BLaER1 (cell line): ENCODE data around the gene TREM1.

ENCODE experiments used
- H3K27ac ChIP-seq: shearing (Covaris generic); formaldehyde crosslinking; 2 replicates; pipeline ENCODE4 v1.8.1; 2022
- H3K27me3 ChIP-seq: shearing (Covaris generic); formaldehyde crosslinking; 2 replicates; pipeline ENCODE4 v1.8.1; 2022
- H3K36me3 ChIP-seq: shearing (Covaris generic); formaldehyde crosslinking; 2 replicates; pipeline ENCODE4 v1.8.1; 2022
- H3K4me1 ChIP-seq: shearing (Covaris generic); formaldehyde crosslinking; 2 replicates; pipeline ENCODE4 v1.8.1; 2022
- H3K4me2 ChIP-seq: shearing (Covaris generic); formaldehyde crosslinking; 2 replicates; pipeline ENCODE4 v1.8.1; 2022
- H3K4me3 ChIP-seq: shearing (Covaris generic); formaldehyde crosslinking; 2 replicates; pipeline ENCODE4 v1.8.1; 2022
- H3K9ac ChIP-seq: shearing (Covaris generic); formaldehyde crosslinking; 2 replicates; pipeline ENCODE4 v1.8.1; 2022
- H3K9me3 ChIP-seq: shearing (Covaris generic); formaldehyde crosslinking; 2 replicates; pipeline ENCODE4 v1.8.1; 2022
- H4K20me1 ChIP-seq: shearing (Covaris generic); formaldehyde crosslinking; 2 replicates; pipeline ENCODE4 v1.8.1; 2022
- Cebpa-rat ChIP-seq: shearing (Covaris generic); IDR thresholded peaks from 2 replicates; pipeline ENCODE4 v1.8.1; 2022

TREM1 gene

DNA sequence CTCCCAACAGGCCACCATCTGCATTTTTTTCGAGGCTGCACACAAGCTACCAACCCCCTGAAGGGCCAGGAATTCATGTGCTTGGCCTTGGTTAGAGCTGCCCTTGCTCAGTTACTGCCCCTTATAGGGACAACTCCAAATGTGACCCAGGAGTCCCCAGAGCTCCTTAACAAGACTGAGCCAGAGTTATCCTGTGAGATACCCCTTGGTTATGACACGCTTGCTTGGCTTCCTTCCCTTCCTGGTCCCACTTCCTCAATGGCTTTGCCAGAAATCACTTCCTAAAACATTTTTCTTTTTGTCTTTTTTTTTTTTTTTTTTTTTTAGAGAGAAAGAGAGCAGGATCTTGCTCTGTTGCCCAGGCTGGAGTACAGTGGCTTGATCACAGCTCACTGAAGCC lies 8.9 kb downstream of the TREM1 start:
- TF ChIP-seq Cebpa-rat: no peak
- H4K20me1 ChIP-seq: no peaks in the 10 kb centered on the region
- no peaks in the 10 kb centered on the region for H3K9me3 ChIP-seq
- H3K36me3 ChIP-seq: no peaks in the 10 kb centered on the region
- no peak overlapping the region for H3K4me2 ChIP-seq
- H3K4me1 ChIP-seq: peaks cover 10% of the 10 kb centered on the region; the same call in 1 of the 2 replicates
- no peak overlapping the region for H3K4me3 ChIP-seq
- no peak overlapping the region for H3K9ac ChIP-seq
- no peaks in the 10 kb centered on the region for H3K27me3 ChIP-seq
- no peak overlapping the region for H3K27ac ChIP-seq

DNA sequence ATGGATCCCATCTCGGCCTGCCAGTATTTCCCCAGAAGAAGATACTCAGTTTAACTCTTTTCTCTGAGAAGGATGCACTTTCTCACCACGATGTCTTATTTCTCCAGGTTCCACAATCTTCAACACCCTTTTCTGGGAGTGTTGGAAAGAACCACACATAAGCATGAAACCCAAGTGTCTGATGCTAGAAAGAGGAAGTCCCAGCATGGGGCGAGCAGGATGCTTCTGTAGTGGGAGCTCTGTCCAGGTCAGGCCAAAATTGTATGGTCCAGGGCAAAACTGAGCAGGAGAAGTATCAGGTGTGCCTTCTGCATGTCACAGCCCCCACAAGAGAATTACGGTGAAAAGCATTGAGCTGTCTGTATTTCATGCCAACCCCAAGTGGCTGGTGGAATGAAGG lies 11.0 kb downstream of the TREM1 start:
- Histone ChIP-seq H3K27ac (no peak overlapping the region), H4K20me1 (no peaks in the 10 kb centered on the region)

DNA sequence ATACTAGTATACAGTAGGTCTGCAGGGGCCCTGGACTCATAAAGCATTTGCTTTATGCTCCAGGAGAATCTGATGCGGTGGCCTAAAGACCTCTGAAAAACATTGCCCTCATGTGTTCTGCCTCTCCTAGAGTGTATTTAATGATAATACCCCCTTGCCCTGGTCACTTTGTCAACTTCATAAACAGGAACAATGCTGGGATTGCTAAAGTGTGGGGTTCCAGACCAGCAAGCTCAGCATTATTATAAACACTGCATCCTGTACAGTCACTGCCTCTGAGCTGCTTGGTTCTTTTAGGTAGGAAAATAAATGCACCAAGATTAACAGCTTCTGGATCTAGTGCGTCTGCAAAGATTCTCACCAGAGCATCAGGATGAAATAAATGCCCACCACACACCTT lies 12.2 kb downstream of the TREM1 start:
- Histone ChIP-seq H3K27me3 (no peaks in the 10 kb centered on the region), H3K36me3 (no peaks in the 10 kb centered on the region), H3K27ac (no peak overlapping the region), H3K4me1 (peaks cover 18% of the 10 kb centered on the region), H3K4me2 (no peak overlapping the region), H3K9me3 (no peaks in the 10 kb centered on the region), H3K4me3 (no peak overlapping the region), H4K20me1 (no peaks in the 10 kb centered on the region), H3K9ac (no peak overlapping the region)
- no peak for TF ChIP-seq Cebpa-rat

More for the DNA sequence above, 11.0 kb downstream of the TREM1 start:
- no peak for TF ChIP-seq Cebpa-rat
- H3K9ac ChIP-seq: no peak overlapping the region
- H3K9me3 ChIP-seq: no peaks in the 10 kb centered on the region
- H3K4me3 ChIP-seq: no peak overlapping the region
- no peaks in the 10 kb centered on the region for H3K36me3 ChIP-seq
- no peaks in the 10 kb centered on the region for H3K27me3 ChIP-seq
- no peak overlapping the region for H3K4me2 ChIP-seq
- peaks cover 18% of the 10 kb centered on the region for H3K4me1 ChIP-seq

DNA sequence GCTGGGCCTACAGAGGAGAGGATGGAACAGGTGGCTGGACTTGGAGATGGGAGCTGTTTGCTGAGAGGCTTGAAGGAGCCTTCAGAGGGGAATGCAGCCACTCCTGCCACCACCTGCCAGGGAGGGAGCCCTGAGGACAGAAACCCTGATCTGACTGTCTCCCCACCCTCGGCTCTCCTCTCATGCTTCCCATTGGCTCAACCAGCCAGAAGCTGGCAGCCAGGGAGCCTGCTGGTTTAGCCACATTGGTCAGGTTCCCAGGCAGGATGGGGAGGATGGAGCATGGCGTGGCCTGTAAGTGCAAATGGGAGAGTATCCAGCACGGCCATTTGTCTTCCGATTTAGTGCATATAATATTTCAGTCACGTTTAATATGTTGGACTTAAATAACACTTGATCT lies 12.8 kb downstream of the TREM1 start:
- H3K9ac ChIP-seq: no peak overlapping the region
- H3K36me3 ChIP-seq: no peaks in the 10 kb centered on the region
- no peak overlapping the region for H3K4me3 ChIP-seq
- no peaks in the 10 kb centered on the region for H3K9me3 ChIP-seq
- no peaks in the 10 kb centered on the region for H3K27me3 ChIP-seq
- peaks cover 12% of the 10 kb centered on the region for H3K4me1 ChIP-seq
- H3K4me2 ChIP-seq: no peak overlapping the region
- no peak for TF ChIP-seq Cebpa-rat
- no peak overlapping the region for H3K27ac ChIP-seq
- no peaks in the 10 kb centered on the region for H4K20me1 ChIP-seq

DNA sequence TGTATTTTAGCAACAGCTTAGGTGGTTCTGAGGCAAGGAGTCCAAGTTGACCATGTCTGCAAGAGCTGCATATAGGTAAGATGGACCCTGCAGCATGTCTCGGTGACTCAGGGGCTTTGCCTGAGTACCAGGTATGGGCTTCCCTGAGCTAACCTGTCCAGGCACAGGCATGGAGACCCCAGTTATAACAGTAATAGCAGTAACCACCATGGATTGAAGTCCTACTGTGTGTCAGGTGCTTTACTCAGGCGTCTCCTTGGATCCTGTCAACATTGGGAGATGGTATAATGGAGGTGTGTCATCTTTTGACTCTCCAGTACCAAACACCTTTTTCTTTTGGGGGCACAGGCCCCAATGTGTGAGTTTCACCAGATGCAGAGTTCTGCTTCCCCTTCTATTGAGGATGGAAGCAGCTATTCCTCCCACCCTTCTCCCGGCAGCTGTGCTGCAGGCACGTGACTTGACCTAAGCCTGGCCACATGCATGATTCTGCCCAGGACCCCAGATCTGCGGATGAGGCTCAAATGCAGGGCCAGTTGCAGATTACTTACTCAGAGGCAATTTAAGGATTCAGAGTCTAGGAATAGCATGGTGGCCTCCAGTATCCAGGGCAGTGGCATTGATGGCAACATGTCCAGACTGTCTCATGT lies 13.8 kb downstream of the TREM1 start:
- Histone ChIP-seq H3K9ac (no peak overlapping the region), H3K4me2 (no peak overlapping the region), H4K20me1 (no peaks in the 10 kb centered on the region), H3K36me3 (no peaks in the 10 kb centered on the region), H3K4me3 (no peak overlapping the region), H3K27me3 (no peaks in the 10 kb centered on the region), H3K9me3 (no peaks in the 10 kb centered on the region), H3K4me1 (peaks cover 11% of the 10 kb centered on the region), H3K27ac (no peak overlapping the region)
- no peak for TF ChIP-seq Cebpa-rat

DNA sequence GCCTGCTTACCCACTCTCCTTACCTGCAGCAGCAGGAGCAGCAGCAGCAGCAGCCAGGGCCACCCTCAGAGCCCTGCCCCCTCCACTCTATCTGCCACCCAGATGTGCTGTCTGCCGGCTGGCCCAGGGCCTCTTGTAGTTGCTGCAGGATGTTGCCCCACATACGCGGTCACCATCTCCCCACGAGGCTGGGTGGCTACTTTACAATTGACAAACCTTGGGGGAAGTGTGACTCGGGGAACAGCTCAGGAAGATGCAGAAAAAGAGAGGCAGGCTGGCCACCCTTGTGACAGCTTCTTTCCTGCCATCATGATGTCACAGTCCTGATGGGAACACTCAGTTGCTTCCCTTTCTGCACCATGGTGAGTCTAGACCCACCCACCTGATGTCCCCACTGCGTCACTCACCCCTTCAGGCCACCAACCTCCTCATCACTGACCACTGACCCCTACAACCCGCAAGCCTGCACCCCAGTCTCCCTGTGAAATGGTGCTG lies 14.5 kb downstream of the TREM1 start:
- H3K27ac ChIP-seq: no peak overlapping the region
- H4K20me1 ChIP-seq: no peaks in the 10 kb centered on the region
- no peak for TF ChIP-seq Cebpa-rat
- peak overlapping the region; percentile 37 for H3K4me2 ChIP-seq
- H3K36me3 ChIP-seq: no peaks in the 10 kb centered on the region
- no peaks in the 10 kb centered on the region for H3K27me3 ChIP-seq
- no peak overlapping the region for H3K9ac ChIP-seq
- peaks cover 8% of the 10 kb centered on the region for H3K4me1 ChIP-seq
- no peaks in the 10 kb centered on the region for H3K9me3 ChIP-seq
- no peak overlapping the region for H3K4me3 ChIP-seq

DNA sequence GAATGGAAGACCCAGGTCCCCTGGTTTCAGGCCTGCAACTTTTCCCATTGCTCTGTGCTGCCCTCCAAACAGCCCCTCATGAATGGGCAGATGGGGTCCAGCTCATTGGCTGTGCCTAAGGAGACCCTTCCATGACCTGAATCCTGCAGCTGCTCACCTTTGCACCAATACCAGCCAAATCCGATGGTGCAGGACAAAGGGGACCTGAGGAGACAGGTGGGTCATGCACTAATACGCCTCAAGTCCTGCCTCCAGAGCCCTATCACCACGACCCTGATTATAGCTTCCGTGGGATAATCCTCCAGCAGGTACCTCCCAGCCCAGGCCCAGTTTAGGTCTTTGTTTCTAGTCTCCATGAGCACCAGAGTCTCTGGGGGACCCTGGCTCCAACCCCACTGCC lies 16.8 kb downstream of the TREM1 start:
- Histone ChIP-seq H3K4me1 (peaks cover 8% of the 10 kb centered on the region), H3K4me2 (no peak overlapping the region)
- no peak for TF ChIP-seq Cebpa-rat

DNA sequence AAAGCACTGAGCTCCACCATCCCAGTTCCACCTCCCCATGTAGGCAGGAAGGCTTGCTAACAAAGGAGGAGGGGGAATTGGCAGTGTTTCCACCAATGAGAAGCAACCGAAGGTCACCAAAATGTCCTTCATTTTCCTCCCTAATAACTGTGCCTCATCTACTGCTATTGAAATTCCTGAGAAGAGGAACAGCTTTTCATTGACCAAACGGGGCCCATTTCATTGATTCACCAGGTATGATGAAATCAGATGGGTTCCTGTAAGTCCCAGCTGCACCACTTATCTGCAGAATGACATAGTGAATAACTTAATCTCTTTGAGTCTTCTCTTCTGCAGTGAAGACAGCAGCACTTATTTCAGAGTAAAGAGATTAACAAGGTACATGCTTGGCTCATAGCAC lies 17.3 kb downstream of the TREM1 start:
- Histone ChIP-seq H3K27me3 (no peaks in the 10 kb centered on the region), H3K9ac (no peak overlapping the region), H3K36me3 (no peaks in the 10 kb centered on the region), H3K27ac (no peak overlapping the region), H4K20me1 (no peaks in the 10 kb centered on the region), H3K9me3 (no peaks in the 10 kb centered on the region), H3K4me3 (no peak overlapping the region), H3K4me1 (peaks cover 8% of the 10 kb centered on the region), H3K4me2 (no peak overlapping the region)
- TF ChIP-seq Cebpa-rat: no peak

More for the DNA sequence above, 16.8 kb downstream of the TREM1 start:
- Histone ChIP-seq H3K36me3 (no peaks in the 10 kb centered on the region), H3K9ac (no peak overlapping the region), H3K27me3 (no peaks in the 10 kb centered on the region), H4K20me1 (no peaks in the 10 kb centered on the region), H3K9me3 (no peaks in the 10 kb centered on the region), H3K27ac (no peak overlapping the region), H3K4me3 (no peak overlapping the region)

DNA sequence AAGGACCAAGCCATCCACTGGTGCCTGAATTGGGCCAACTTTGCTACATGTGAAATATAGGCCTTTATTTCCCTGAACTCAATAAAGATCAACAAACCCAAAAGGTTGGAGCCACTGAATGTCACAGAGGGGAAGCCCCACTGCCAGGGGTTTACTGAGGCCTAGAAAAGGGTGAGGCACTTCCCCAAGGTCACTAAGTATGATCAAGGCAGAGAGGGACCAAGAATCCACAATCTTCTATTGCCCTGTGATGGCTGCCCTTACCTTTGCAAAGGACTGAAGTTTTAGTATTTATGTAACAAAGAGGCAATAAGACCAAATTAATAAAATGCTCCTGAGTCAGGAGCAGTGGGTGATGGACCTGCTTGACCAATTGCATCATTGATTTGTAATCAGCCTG lies 18.0 kb downstream of the TREM1 start:
- Histone ChIP-seq H3K9ac (no peak overlapping the region), H3K36me3 (no peaks in the 10 kb centered on the region), H3K27me3 (no peaks in the 10 kb centered on the region), H3K27ac (no peak overlapping the region), H3K9me3 (peaks cover 4% of the 10 kb centered on the region), H3K4me3 (no peak overlapping the region), H3K4me1 (peaks cover 8% of the 10 kb centered on the region), H3K4me2 (no peak overlapping the region), H4K20me1 (no peaks in the 10 kb centered on the region)
- TF ChIP-seq Cebpa-rat: no peak

DNA sequence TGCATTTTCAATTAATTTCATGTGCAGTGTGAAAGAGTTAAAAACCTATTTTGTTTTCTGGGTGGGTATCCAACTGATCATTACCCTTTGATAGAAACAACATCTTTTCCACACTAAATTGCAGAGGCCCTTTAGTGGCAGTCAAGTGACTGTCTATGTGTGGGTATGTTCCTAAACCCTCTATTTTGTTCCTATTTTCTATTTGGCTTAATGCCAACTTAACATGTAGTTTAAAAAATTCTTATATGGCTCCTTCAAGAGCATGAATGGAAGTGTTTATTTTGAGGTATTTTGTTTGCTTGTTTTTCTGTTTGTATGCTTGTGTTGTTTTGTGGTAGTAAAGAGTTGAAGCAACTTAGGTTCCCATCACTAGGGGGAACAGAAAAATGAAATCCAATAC lies 19.9 kb downstream of the TREM1 start:
- no peak overlapping the region for H3K27ac ChIP-seq
- H3K4me3 ChIP-seq: no peak overlapping the region
- no peaks in the 10 kb centered on the region for H3K4me1 ChIP-seq
- TF ChIP-seq Cebpa-rat: no peak
- H4K20me1 ChIP-seq: no peaks in the 10 kb centered on the region
- H3K27me3 ChIP-seq: no peaks in the 10 kb centered on the region
- H3K4me2 ChIP-seq: no peak overlapping the region
- no peaks in the 10 kb centered on the region for H3K36me3 ChIP-seq
- H3K9ac ChIP-seq: no peak overlapping the region
- H3K9me3 ChIP-seq: peaks cover 21% of the 10 kb centered on the region

DNA sequence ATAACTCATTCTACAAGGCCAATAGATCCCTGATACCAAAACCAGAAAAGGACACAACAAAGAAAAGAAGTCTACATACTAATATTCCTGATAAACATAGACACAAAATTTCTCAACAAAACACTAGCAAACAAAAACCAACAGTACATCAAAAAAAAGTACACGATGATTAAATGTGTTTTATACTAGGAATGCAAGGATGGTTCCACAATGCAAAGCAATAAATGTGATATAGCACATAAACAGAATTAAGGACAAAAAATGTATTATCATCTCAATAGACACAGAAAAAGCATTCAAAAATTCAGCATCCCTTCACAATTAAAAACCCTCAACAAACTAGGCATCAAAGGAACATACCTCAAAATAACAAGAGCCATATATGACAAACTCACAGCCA lies 23.2 kb downstream of the TREM1 start:
- no peak overlapping the region for H3K9ac ChIP-seq
- no peaks in the 10 kb centered on the region for H3K27me3 ChIP-seq
- no peak for TF ChIP-seq Cebpa-rat
- H3K4me2 ChIP-seq: no peak overlapping the region
- H3K9me3 ChIP-seq: peaks cover 47% of the 10 kb centered on the region
- no peak overlapping the region for H3K27ac ChIP-seq
- no peaks in the 10 kb centered on the region for H3K4me1 ChIP-seq
- H4K20me1 ChIP-seq: no peaks in the 10 kb centered on the region
- no peak overlapping the region for H3K4me3 ChIP-seq
- no peaks in the 10 kb centered on the region for H3K36me3 ChIP-seq
